ENCODE data around the gene PDGFC.

DNA sequence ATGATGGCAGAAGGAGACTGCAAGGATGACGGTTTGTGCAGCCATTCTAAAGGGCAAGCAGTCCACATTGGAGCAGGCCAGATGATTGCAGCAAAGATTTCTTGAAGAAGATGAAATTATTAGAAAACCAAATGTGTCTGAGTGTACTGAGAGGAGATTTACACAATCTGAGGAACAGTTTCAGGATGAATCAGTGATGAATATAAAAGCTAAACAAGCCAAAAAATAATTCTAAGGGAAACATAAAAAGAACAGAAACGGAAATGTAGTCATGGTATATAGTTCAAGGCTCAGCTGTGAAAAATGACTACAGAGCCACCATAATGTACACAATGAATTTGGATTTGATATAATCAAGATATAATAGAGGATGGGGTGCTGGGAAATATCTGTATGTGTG, 168.5 kb downstream of the PDGFC start:
- TF ChIP-seq, protein P1, sequence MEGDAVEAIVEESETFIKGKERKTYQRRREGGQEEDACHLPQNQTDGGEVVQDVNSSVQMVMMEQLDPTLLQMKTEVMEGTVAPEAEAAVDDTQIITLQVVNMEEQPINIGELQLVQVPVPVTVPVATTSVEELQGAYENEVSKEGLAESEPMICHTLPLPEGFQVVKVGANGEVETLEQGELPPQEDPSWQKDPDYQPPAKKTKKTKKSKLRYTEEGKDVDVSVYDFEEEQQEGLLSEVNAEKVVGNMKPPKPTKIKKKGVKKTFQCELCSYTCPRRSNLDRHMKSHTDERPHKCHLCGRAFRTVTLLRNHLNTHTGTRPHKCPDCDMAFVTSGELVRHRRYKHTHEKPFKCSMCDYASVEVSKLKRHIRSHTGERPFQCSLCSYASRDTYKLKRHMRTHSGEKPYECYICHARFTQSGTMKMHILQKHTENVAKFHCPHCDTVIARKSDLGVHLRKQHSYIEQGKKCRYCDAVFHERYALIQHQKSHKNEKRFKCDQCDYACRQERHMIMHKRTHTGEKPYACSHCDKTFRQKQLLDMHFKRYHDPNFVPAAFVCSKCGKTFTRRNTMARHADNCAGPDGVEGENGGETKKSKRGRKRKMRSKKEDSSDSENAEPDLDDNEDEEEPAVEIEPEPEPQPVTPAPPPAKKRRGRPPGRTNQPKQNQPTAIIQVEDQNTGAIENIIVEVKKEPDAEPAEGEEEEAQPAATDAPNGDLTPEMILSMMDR (IDR thresholded peaks at IDR 0.05), result no peak
- no peak for TF ChIP-seq POLR2A (IDR thresholded peaks at IDR 0.05)

Data from gastroesophageal sphincter (tissue), 3 donors.